ENCODE results near the gene ZNF683.

ZNF683 gene

DNA sequence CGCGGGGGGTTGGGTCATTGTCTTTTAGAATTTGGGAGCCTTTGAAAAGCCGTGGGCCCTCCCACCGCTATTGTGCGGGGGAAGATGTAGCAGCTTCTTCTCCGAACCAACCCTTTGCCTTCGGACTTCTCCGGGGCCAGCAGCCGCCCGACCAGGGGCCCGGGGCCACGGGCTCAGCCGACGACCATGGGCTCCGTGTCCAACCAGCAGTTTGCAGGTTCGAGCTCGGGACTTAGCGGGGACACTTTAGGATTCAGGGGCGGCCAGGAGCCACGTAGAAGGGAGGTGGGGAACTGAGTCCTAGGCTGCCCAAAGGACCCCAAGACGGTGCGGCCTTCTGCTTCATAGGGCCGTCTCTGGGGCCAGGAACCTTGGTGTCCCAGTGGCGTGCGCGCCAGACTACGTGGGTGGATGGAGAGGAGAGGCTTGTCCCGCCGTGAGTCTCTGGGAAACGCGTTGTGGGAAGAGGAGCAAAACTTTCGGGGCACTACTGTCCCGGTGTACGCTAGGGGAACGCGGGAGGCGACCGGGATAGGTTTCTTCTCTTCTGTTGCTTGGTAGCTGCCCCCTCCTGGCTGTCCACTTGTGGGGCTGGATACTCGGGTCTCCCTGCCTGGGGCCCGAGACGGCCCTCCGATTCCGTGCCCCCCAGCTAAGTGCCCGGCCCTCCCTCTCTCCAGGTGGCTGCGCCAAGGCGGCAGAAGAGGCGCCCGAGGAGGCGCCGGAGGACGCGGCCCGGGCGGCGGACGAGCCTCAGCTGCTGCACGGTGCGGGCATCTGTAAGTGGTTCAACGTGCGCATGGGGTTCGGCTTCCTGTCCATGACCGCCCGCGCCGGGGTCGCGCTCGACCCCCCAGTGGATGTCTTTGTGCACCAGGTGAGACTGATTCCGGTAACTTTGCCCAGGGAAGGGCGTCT lies 38.4 kb upstream of the ZNF683 start, which contains the start of gene LIN28A:
TSS of gene LIN28A (plus strand) at position 112 of the 918 bp plus-strand sequence. CDS start at position 187, 75 bp downstream.
- no peak for TF ChIP-seq CTCF (conservative IDR thresholded peaks at IDR 0.05)
- H3K27ac ChIP-seq, result peak within 1 kb of the TSS; percentile 46; the same call in 1 of the 2 replicates

GRCh38 chr1:26409191-26409807 lies 36.7 kb upstream of the ZNF683 start:
- no peak for TF ChIP-seq CTCF (conservative IDR thresholded peaks at IDR 0.05)
- H3K27ac ChIP-seq, result peak overlapping the region; percentile 46; the same call in 1 of the 2 replicates

GRCh38 chr1:26408604-26409003 lies 36.1 kb upstream of the ZNF683 start:
- TF ChIP-seq CTCF (conservative IDR thresholded peaks at IDR 0.05), result no peak
- peak overlapping the region; percentile 46; the same call in 1 of the 2 replicates for H3K27ac ChIP-seq

DNA sequence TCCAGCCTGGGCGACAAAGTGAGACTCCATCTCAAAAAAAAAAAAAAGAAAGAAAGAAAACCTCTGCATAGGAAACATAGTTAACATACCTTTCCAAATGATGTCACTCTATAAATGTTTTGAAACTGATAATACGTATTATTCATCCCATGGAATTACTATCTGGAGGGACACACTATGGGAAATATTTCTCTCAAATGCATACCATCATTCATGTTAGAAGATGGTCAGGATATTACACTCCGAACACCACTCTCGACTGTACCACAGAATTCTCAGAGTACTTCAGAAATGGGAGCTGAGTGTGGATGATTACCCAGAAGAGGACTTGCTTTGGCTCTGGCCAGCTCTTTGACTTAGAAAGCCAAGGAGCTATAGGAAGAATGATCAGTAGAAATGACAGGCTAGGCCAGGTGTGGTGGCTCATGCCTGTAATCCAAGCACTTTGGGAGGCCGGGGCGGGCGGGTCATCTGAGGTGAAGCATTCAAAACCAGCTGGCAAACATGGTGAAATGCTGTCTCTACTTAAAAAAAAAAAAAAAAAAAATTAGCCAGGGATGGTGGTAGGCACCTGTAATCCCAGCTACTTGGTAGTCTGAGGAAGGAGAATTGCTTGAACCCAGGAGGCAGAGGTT lies 32.8 kb upstream of the ZNF683 start:
- no peak overlapping the region for H3K27ac ChIP-seq
- TF ChIP-seq CTCF (conservative IDR thresholded peaks at IDR 0.05), result no peak

DNA sequence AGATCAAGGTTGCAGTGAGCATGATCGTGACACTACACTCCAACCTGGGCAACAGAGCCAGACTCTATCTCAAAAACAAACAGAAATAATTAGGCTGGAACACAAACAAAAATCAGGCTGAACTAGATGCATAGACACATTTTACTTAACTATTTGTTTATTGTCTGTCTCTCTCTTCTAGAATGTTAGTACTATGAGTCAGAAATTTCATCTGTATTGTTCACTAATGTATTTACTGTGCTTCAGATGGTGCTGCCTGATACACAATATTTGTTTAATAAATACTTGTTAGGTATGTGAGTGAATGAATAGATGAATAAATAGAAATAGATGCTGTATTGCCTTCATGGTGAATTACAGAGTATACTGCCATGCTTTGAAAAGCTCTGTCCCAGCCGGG lies 32.1 kb upstream of the ZNF683 start:
- no peak for TF ChIP-seq CTCF (conservative IDR thresholded peaks at IDR 0.05)
- no peak overlapping the region for H3K27ac ChIP-seq

GRCh38 chr1:26403656-26404055 lies 31.1 kb upstream of the ZNF683 start:
- no peak for TF ChIP-seq CTCF (conservative IDR thresholded peaks at IDR 0.05)
- no peak overlapping the region for H3K27ac ChIP-seq

DNA sequence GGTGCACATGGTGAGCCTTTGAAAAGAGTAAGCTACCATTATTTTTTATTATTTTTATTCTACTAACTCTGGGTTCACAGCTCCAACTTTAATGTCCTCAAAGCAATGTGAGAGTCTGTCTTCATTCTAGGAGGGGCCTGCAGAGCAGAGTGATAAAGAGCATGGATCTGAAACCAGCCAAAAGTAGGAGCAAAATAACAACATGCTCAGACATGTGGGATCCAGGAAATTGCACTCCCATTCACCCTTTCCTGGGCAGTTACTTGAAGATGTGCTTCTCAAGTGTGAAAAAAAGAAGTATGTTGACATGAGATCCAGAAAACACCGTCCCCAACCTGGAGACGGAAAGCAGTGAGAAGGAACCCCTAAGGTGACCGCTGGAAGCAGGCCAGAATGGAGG lies 29.3 kb upstream of the ZNF683 start:
- no peak overlapping the region for H3K27ac ChIP-seq
- no peak for TF ChIP-seq CTCF (conservative IDR thresholded peaks at IDR 0.05)
